Transverse colon (tissue), 3 donors: ENCODE results near the gene FRAS1.

ENCODE experiments used
- POLR2A ChIP-seq: fragments of 450-650 bp; IDR thresholded peaks from one replicate; pipeline ENCODE4 v1.6.1; 2016; ENCODE audit warnings: antibody characterized with exemption, mild to moderate bottlenecking, moderate library complexity
- TF ChIP-seq, protein P1 (sequence below), 5 experiments: fragments of 200-600 bp in 3 of 5; fragments of 450-650 bp in 2 of 5; sonication (generic) in 3 of 5; IDR thresholded peaks; 1 replicate in 2 of 5; 2 replicates in 3 of 5; pipeline ENCODE4 v1.5.1; 2016 to 2017; ENCODE audit warnings: antibody characterized with exemption in 5 of 5, inconsistent platforms in 3 of 5, mild to moderate bottlenecking in 2 of 5, moderate library complexity in 1 of 5

DNA sequence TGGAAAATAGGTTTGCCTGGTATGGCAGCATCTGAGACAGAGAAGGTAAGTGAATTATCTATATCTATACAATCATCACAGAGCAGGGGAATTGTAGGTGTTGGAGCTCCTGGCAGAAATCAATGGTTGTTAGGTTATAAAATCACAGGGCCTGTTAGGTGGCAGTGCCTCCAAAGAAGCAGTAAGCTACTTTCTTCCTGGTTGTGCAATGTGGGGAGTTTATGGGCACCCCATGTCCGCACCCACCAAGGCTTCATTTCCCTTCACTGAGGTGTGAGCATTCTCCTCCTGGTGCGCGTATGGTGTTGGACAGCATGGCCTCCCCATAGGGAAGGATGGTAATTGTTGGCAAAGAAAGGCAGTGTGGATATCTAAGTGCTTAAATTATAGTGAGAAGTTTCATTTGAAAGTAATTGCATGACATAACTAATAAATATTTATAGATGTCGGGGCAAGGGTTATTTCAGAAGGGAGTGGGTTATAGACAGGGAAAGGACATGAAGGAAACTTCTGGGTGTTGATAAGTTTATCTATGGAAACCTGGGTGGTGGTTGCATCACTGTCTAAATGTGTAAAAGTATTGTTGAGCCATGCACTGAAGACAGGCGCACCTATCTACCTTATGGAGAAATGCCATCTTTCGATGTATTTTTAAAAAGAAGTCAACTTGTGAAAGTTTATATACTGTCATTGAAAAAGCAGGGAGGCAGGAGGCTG is 153.7 kb downstream of the FRAS1 start:
- no peak for TF ChIP-seq POLR2A
- TF ChIP-seq, protein P1, sequence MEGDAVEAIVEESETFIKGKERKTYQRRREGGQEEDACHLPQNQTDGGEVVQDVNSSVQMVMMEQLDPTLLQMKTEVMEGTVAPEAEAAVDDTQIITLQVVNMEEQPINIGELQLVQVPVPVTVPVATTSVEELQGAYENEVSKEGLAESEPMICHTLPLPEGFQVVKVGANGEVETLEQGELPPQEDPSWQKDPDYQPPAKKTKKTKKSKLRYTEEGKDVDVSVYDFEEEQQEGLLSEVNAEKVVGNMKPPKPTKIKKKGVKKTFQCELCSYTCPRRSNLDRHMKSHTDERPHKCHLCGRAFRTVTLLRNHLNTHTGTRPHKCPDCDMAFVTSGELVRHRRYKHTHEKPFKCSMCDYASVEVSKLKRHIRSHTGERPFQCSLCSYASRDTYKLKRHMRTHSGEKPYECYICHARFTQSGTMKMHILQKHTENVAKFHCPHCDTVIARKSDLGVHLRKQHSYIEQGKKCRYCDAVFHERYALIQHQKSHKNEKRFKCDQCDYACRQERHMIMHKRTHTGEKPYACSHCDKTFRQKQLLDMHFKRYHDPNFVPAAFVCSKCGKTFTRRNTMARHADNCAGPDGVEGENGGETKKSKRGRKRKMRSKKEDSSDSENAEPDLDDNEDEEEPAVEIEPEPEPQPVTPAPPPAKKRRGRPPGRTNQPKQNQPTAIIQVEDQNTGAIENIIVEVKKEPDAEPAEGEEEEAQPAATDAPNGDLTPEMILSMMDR (IDR thresholded peaks at IDR 0.05): no peak
